Activated CD4-positive, alpha-beta T cell treated with anti-CD3 and anti-CD28 coated beads, Interleukin-2, Interleukin-6, amounts not matched to agents 100 ng/mL and 50 ng/mL, durations not matched to agents 16 hours and 8 hours (primary cell): ENCODE results near the gene PITPNC1.
A peak's percentile ranks its signal among the peaks of the same experiment; 100 is the strongest.
"Not testable (repeated sequence)": the region's sequence is repeated elsewhere in the genome, so short reads cannot be mapped to it uniquely, and the experiment has no call there.

ENCODE experiments used
- DNase-seq: peaks from one replicate; pipeline ENCODE4 v3.0.0-alpha.2; 2020

Gene PITPNC1

GRCh38 chr17:67372751-67373150 is 4.3 kb upstream of the PITPNC1 start:
- no peak for DNase-seq

DNA sequence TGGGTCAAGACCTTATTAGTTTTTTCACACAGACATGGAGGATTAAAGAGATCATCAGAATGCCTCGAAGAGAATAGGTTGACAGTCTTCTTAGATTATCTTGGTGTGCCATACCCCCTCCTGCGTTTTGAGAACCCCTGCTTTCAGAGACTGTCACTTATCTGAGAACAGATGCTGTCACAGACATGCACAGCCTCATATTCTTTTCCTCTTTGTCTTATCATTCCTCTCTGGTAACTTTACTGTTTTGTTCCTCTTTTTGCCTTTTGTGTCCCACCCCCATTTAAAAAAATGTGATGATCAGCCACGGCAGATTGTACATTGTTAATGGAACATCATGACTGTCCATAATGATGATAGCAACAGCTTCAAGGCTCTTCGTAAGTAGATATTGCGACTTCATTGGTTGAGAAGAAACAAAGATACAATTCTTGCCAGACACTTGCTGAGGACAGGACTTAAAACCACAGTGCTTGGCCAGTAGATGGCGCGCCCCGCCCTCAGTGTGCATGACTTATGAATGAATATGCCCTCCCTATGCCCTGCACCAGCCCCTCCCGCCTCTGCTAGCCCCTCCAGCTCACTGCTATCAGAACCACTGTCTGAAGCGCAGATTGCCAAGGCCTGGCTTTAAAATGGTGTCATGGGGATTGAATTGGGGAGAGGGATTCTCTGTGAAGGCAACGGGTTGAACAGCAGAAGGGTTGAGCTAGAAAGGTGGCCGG is 2.6 kb upstream of the PITPNC1 start:
- peak; percentile 90 for DNase-seq

- no peak for DNase-seq
Measured at GRCh38 chr17:67375054-67375427, 2.0 kb upstream of the PITPNC1 start.

DNA sequence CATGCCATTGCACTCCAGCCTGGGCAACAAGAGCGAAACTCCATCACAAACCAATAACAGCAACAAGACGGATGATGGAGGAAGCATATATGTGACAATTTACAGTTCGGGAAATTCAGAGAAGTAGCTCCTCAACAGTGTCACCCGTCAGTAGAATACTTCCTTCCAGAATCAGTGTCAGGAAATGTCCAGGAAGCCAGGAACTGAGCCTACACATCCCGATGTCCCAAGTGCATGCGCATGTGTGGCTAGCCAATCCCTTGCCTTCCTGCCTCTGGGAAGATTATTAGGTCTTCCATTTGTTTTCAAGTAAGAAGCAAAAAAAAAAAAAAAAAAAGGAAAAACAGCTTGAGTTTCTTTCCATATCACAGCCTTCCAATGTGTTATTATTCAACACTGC is 1.4 kb upstream of the PITPNC1 start:
- no peak for DNase-seq

DNA sequence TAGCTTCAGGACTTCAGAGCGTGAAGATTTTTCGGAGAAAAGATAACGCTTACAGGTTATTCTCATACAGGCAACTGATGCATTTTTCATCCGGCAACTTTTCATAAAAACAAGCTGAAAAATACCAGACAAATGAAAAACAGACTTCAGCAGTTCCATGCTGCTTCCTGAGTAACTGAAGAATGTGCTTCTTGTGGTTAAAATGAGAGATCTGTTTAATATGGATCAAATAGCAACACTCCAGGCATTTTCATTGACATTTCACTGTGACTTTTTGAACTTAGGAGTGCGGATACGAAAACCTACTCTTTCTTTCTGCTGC is 705 bp upstream of the PITPNC1 start:
- no peak for DNase-seq

GRCh38 chr17:67377488-67378453 is 690 bp downstream of the PITPNC1 start:
- peak; percentile 63 for DNase-seq

DNA sequence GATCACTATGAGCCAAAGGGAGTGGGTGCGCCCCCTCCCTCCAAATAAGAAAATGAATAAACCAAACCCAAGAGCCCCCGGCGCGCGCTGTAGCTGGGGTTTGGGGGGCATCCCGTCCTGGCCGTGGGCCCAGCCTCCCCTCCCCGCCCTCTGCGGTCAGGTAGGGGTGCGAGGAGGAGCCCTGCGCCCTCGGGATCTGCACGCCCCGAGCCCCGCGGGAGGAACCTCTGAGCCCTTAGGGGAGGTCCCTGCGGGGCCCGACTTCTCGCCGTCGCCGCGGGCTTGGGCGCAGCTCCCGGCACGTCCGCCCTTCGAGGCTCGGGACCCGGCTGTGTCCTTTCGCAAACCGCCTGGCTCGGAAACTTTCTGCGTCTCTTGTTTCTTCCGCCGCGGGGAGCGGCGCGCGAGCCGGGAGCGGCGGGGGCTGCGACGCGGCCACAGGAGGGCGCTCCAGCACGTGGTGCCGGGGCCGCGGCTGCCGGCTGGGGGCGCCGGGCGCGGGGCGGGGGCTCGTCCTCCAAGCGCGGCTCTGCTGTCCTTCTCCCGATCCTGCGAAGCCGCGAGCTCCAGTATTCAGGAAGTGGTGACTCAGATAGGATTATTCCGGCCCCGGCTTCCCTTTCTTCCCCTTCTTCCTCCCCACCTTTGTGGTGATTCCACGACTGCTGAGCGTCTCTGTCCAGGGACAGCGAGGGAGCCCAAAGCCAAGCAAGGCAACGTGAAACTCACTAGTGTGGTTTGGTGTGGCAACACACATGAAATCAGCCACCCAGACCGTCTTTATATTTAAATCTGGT is 1.6 kb downstream of the PITPNC1 start:
- peak; percentile 83 for DNase-seq

DNA sequence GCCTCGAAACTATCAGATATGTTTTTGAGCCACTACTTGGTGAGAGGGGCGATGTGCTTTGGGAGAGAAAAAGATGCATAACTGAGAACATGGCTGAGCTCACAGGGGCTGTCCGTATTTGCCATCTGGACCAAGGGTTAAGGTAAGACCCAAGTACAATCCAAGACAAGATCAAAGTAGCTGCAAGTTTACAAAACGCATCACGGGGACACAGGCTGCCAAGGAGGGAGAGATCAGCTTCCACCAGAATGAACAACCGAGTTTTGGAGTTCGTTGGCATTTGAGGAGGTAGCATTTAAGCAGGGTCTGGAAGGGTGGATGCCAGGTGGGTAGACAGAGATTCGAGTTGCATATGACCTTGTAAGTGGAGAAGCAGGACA is 2.2 kb downstream of the PITPNC1 start:
- no peak for DNase-seq

GRCh38 chr17:67381929-67382257 is 4.8 kb downstream of the PITPNC1 start:
- DNase-seq: no peak

DNA sequence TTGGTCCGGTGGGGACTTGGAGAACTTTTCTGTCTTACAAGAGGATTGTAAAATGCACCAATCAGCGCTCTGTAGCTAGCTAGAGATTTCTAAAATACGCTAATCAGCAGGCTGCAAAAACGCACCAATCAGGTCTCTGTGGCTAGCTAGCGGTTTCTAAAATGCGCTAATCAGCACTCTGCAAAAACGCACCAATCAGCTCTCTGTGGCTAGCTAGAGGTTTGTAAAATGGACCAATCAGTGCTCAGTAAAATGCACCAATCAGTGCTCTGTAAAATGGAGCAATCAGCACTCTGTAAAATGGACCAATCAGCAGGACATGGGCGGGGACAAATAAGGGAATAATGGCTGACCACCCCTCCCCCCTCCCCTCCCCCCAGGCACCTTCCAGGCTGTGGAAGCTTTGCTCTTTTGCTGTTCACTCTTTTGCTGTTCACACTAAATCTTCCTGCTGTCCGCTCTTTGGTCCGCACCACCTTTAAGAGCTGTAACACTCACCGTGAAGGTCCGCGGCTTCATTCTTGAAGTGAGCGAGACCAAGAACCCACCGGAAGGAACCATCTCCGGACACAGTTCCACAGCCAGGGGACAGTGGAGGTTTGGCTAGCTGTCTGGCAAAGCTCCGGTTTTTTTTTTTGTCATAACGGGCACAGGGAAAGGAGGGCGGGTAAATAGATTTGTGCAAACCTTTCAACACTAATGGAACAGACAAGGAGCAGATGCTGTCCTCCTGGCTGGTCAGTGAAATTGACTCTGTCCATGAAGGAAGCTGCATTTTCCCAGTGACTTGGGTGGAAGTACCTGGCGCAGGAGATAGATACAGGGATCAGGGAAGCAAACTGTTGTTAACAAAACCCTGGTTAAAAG is 8.3 kb downstream of the PITPNC1 start:
- DNase-seq: no peak

DNA sequence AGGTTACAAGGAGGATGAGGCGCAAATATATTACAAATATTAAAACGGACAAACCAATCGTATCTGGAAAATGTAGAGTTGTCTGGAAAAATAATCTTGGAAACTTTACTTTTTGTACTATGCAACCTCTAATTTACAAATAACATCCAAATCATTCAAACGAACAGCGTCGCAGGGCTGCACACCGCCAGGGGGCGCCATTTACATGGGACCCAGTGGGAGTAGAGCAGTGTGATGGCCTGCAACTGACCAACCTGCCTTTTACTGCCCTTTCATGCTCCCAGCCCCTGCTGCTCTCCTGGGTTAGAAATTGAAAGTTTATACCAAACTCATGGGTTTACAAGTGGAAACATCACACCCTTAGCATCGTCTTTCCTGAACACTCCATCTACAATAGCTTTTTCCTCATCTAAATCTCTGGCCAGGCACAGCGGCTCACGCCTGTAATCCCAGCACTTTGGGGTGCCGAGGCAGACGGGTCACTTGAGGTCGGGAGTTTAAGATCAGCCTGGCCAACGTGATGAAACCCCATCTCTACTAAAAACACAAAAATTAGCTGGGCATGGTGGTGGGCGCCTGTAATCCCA is 10.0 kb downstream of the PITPNC1 start:
- peak; percentile 84 for DNase-seq

- DNase-seq: not testable (repeated sequence)
Measured at GRCh38 chr17:67388536-67388935, 11.5 kb downstream of the PITPNC1 start.

- DNase-seq: no peak
Measured at GRCh38 chr17:67388986-67389385, 11.9 kb downstream of the PITPNC1 start.

- DNase-seq: no peak
Measured at GRCh38 chr17:67390006-67390645, 13.0 kb downstream of the PITPNC1 start.

- peak; percentile 92 for DNase-seq
Measured at GRCh38 chr17:67390646-67391361, 13.7 kb downstream of the PITPNC1 start.

DNA sequence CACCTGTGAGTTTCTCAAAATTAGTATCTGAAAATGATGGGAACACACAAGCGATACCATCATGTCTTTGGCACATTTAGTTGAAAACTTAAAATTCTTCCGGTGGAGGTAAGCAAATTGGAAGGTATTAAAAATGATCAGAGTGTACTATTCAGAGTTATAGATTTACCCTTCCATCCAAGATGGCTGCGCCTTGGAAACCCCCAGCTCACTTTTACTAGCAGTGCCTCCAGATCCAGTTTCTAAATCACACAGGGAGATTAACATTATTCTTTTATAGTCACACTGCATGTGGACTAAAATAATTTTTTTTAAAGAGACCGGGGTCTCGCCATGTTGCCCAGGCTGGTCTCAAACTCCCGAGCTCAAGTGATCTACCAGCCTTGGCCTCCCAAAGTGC is 15.0 kb downstream of the PITPNC1 start:
- no peak for DNase-seq

GRCh38 chr17:67393809-67394397 is 16.8 kb downstream of the PITPNC1 start:
- no peak for DNase-seq

- no peak for DNase-seq
Measured at GRCh38 chr17:67399676-67400075, 22.6 kb downstream of the PITPNC1 start.

DNA sequence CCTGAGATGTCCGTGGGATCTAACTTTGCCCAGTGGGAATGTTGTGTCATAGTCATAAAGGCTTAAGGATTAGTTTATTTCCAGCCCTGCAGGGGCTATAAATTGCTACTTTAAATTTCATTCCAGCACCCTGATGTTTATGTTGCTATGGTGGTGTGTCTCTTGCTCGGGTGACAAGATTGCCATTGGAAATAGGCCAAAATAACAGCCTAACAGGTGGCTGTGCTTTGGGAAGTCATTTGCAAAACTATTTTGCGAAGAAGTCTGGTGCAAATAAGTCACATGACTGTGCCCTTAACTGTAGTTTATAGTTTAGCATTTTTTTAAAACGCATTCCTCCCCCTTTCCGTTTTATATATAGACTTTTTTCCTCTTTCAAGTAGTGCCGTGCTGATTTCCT is 23.1 kb downstream of the PITPNC1 start:
- DNase-seq: no peak

GRCh38 chr17:67401106-67401505 is 24.0 kb downstream of the PITPNC1 start:
- DNase-seq: no peak
